GM12878 (cell line): ENCODE measurements around the gene SPATA20. TPM values are rescaled to one million over a fixed set of nuclear protein-coding genes. Genes with fewer than 3 reads are reported as not detected.

Experiments used
- CHD1 ChIP-seq: IDR thresholded peaks from 2 replicates; pipeline ENCODE4 v1.6.1; 2012; ENCODE audit warnings: low read depth, low read length, improper control_type of control experiment
- EGR1 ChIP-seq, 2 experiments: IDR thresholded peaks; 1 replicate in 1 of 2; 2 replicates in 1 of 2; pipeline ENCODE4 v1.6.1; 2011 to 2012; ENCODE audit warnings: low read depth in 2 of 2, low read length in 2 of 2, borderline replicate concordance in 1 of 2, mild to moderate bottlenecking in 1 of 2, moderate library complexity in 1 of 2
- GATAD2B ChIP-seq: fragments of 450-650 bp; conservative IDR thresholded peaks from 2 replicates; pipeline ENCODE4 v1.6.1; 2017; ENCODE audit warnings: low read depth, mild to moderate bottlenecking, moderate library complexity
- IKZF1 ChIP-seq: fragments of 450-650 bp; conservative IDR thresholded peaks from 2 replicates; pipeline ENCODE4 v1.6.1; 2017; ENCODE audit warnings: antibody characterized with exemption, mild to moderate bottlenecking
- IKZF2 ChIP-seq, 2 experiments: fragments of 450-650 bp; IDR thresholded peaks; 2 replicates each; pipeline ENCODE4 v1.6.1; 2017; ENCODE audit warnings: mild to moderate bottlenecking in 2 of 2, moderate library complexity in 2 of 2
- LARP7 ChIP-seq: fragments of 450-650 bp; IDR thresholded peaks from 2 replicates; pipeline ENCODE4 v1.6.1; 2017; ENCODE audit warnings: mild to moderate bottlenecking
- MTA2 ChIP-seq: fragments of 450-650 bp; IDR thresholded peaks from 2 replicates; pipeline ENCODE4 v1.6.1; 2016; ENCODE audit warnings: low read depth, mild to moderate bottlenecking, moderate library complexity
- NBN ChIP-seq: fragments of 450-650 bp; IDR thresholded peaks from 2 replicates; pipeline ENCODE4 v1.6.1; 2016
- NKRF ChIP-seq: fragments of 450-650 bp; conservative IDR thresholded peaks from 2 replicates; pipeline ENCODE4 v1.6.1; 2017; ENCODE audit warnings: mild to moderate bottlenecking, moderate library complexity
- NR2C1 ChIP-seq: fragments of 450-650 bp; IDR thresholded peaks from 2 replicates; pipeline ENCODE4 v1.6.1; 2017; ENCODE audit warnings: antibody characterized with exemption, mild to moderate bottlenecking, moderate library complexity
- NRF1 ChIP-seq: conservative IDR thresholded peaks from 2 replicates; pipeline ENCODE4 v1.6.1; 2011; ENCODE audit warnings: mild to moderate bottlenecking, low read depth, low read length, improper control_type of control experiment
- PBX3 ChIP-seq: IDR thresholded peaks from 2 replicates; pipeline ENCODE4 v1.6.1; 2011; ENCODE audit warnings: mild to moderate bottlenecking, low read depth, low read length, moderate library complexity; ENCODE audit not compliant: insufficient replicate concordance
- POLR2A ChIP-seq: IDR thresholded peaks from 2 replicates; pipeline ENCODE4 v1.6.1; 2011; ENCODE audit warnings: low read depth, mild to moderate bottlenecking, low read length
- RFX5 ChIP-seq: IDR thresholded peaks from 2 replicates; pipeline ENCODE4 v1.6.1; 2011; ENCODE audit warnings: low read depth, low read length, improper control_type of control experiment
- SUPT20H ChIP-seq: IDR thresholded peaks from 2 replicates; pipeline ENCODE4 v1.6.1; 2011; ENCODE audit warnings: low read depth, mild to moderate bottlenecking, low read length, moderate library complexity, borderline replicate concordance; ENCODE audit not compliant: control insufficient read depth
- TCF12 ChIP-seq: IDR thresholded peaks from 2 replicates; pipeline ENCODE4 v1.6.1; 2011; ENCODE audit warnings: low read depth, mild to moderate bottlenecking, low read length
- TCF3 ChIP-seq: IDR thresholded peaks from 2 replicates; pipeline ENCODE4 v1.6.1; 2012; ENCODE audit warnings: low read depth, mild to moderate bottlenecking, low read length, borderline replicate concordance; ENCODE audit not compliant: insufficient read depth
- ZNF24 ChIP-seq: fragments of 450-650 bp; IDR thresholded peaks from 2 replicates; pipeline ENCODE4 v1.6.1; 2017; ENCODE audit warnings: antibody characterized with exemption, mild to moderate bottlenecking
- polyA plus RNA-seq, 11 experiments: library from polyadenylated mRNA; depleted of rRNA in 4 of 11; unstranded in 6 of 11; stranded (reverse) in 5 of 11; fragments of >200 nt; fragmentation: Nextera tagmentation in 4 of 11; fragmentation: Illumina TruSeq in 1 of 11; extraction: Ambion mirVana in 4 of 11; extraction: Trizol in 1 of 11; gene quantifications; 1 replicate in 1 of 11; 2 replicates in 10 of 11; pipeline versions ENCODE4 v1.2.1 to v1.2.3, GENCODE V29; 2011 to 2016; ENCODE audit warnings: inconsistent platforms in 2 of 11, missing spikeins in 2 of 11, low read depth in 1 of 11
- total RNA-seq, 4 experiments: library from RNA; depleted of rRNA in 3 of 4; stranded (reverse); fragments of >200 nt in 3 of 4; fragmentation: Illumina TruSeq in 1 of 4; extraction: Trizol in 1 of 4; gene quantifications; 2 replicates each; pipeline versions ENCODE4 v1.2.1 to v1.2.3, GENCODE V29; 2013 to 2021
- TF ChIP-seq, protein P1 (sequence below): IDR thresholded peaks from 2 replicates; pipeline ENCODE4 v1.6.1; 2011; ENCODE audit warnings: borderline replicate concordance, low read depth, mild to moderate bottlenecking, moderate library complexity, low read length; ENCODE audit not compliant: insufficient read depth, poor library complexity, severe bottlenecking
- TF ChIP-seq, protein P2 (sequence below): fragments of 450-650 bp; IDR thresholded peaks from 2 replicates; pipeline ENCODE4 v1.6.1; 2017; ENCODE audit warnings: mild to moderate bottlenecking, moderate library complexity

Gene SPATA20
- total and polyA plus RNA-seq, 10 of the 15 experiments (the other 5 are each of a cell fraction or from before 2014, with no cell fraction given), result 2.1 to 69.8 (median 26.6) TPM

DNA sequence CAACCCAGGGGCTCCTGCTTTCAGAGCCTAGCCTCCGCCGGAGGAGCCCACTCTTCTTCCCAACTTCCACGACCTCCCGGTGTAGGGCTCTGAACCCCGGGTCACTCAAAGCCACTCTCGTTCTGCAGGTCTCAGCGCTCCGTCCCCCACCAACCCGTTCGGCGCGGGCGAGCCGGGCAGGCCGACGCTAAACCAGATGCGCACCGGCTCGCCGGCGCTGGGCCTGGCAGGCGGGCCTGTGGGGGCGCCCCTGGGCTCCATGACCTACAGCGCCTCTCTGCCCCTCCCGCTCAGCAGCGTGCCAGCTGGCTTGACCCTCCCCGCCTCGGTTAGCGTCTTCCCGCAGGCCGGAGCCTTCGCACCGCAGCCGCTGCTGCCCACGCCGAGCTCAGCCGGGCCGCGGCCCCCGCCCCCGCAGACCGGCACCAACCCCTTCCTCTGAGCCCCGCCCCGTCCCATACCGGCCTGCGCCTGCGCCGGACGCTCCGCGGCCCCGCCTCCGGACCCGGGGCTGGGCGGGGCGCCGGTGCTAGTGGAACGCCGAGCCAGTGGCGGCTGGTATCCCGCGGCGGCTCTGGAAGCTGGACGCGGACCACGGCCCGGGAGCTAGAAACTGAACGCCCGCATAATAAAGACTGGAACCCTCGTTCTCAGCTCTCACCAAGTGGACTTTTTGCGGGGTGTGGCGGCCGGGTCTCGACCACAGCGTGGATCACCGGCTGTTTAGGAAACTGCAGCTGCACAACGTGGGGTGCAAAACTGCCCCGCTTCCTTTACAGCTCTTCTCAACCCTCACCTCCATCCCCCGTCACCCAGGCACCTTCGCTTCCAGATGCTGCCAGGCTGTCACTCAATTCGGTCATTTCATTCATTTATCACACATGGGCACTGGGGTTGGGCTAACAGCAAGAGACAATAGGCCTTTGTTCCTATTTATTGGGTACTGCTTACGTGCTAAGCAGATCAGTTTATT, 5.0 kb upstream of the SPATA20 start (continued):
- TF ChIP-seq IKZF2 (IDR thresholded peaks at IDR 0.05) (peak in 1 of 2 experiments; percentile 18; a peak in 1 of 4 replicates), POLR2A (peak; percentile 61), SUPT20H (no peak), TCF3 (peak; percentile 49; the same call in 1 of the 2 replicates), IKZF1 (peak; percentile 80), LARP7 (peak; percentile 89), NRF1 (peak; percentile 80), NBN (0 out of 2 replicates have a peak, but pooled peaks have one; percentile 25), NR2C1 (0 out of 2 replicates have a peak, but pooled peaks have one; percentile 4), PBX3 (peak; percentile 85), EGR1 (IDR thresholded peaks at IDR 0.05; ENCODE audit: borderline replicate concordance in 1 of 2, low read depth in 2 of 2, low read length in 2 of 2) (peak; percentile 59 to 100), CHD1 (no peak), GATAD2B (peak; percentile 88), MTA2 (no peak), ZNF24 (0 out of 2 replicates have a peak, but pooled peaks have one; percentile 27), NKRF (peak; percentile 62; the same call in 1 of the 2 replicates), TCF12 (peak; percentile 42; the same call in 1 of the 2 replicates), RFX5 (no peak)
- TF ChIP-seq, protein P1, sequence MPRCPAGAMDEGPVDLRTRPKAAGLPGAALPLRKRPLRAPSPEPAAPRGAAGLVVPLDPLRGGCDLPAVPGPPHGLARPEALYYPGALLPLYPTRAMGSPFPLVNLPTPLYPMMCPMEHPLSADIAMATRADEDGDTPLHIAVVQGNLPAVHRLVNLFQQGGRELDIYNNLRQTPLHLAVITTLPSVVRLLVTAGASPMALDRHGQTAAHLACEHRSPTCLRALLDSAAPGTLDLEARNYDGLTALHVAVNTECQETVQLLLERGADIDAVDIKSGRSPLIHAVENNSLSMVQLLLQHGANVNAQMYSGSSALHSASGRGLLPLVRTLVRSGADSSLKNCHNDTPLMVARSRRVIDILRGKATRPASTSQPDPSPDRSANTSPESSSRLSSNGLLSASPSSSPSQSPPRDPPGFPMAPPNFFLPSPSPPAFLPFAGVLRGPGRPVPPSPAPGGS, result no peak
- TF ChIP-seq, protein P2, sequence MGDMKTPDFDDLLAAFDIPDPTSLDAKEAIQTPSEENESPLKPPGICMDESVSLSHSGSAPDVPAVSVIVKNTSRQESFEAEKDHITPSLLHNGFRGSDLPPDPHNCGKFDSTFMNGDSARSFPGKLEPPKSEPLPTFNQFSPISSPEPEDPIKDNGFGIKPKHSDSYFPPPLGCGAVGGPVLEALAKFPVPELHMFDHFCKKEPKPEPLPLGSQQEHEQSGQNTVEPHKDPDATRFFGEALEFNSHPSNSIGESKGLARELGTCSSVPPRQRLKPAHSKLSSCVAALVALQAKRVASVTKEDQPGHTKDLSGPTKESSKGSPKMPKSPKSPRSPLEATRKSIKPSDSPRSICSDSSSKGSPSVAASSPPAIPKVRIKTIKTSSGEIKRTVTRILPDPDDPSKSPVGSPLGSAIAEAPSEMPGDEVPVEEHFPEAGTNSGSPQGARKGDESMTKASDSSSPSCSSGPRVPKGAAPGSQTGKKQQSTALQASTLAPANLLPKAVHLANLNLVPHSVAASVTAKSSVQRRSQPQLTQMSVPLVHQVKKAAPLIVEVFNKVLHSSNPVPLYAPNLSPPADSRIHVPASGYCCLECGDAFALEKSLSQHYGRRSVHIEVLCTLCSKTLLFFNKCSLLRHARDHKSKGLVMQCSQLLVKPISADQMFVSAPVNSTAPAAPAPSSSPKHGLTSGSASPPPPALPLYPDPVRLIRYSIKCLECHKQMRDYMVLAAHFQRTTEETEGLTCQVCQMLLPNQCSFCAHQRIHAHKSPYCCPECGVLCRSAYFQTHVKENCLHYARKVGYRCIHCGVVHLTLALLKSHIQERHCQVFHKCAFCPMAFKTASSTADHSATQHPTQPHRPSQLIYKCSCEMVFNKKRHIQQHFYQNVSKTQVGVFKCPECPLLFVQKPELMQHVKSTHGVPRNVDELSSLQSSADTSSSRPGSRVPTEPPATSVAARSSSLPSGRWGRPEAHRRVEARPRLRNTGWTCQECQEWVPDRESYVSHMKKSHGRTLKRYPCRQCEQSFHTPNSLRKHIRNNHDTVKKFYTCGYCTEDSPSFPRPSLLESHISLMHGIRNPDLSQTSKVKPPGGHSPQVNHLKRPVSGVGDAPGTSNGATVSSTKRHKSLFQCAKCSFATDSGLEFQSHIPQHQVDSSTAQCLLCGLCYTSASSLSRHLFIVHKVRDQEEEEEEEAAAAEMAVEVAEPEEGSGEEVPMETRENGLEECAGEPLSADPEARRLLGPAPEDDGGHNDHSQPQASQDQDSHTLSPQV, result no peak
